HepG2 (cell line): ENCODE measurements around the gene CAPZA2. TPM values are rescaled to one million over a fixed set of nuclear protein-coding genes. Genes with fewer than 3 reads are reported as not detected.
A peak's percentile ranks its signal among the peaks of the same experiment; 100 is the strongest.

Experiments used
- BRF2 ChIP-seq: sonication (generic); formaldehyde crosslinking; IDR thresholded peaks from 2 replicates; pipeline ENCODE4 v1.8.1; 2022; ENCODE audit warnings: mild to moderate bottlenecking, missing genetic modification reagents
- FOXP1 ChIP-seq, 2 experiments: fragments of 450-650 bp in 1 of 2; IDR thresholded peaks; 2 replicates each; pipeline ENCODE4 v1.6.1; 2017 to 2018; ENCODE audit warnings: antibody characterized with exemption in 1 of 2
- GFI1 ChIP-seq: sonication (generic); formaldehyde crosslinking; IDR thresholded peaks from 2 replicates; pipeline ENCODE4 v1.5.0; 2020; ENCODE audit warnings: missing genetic modification reagents, mild to moderate bottlenecking, borderline replicate concordance
- HNF4G ChIP-seq, 2 experiments: sonication (generic) in 1 of 2; formaldehyde crosslinking in 1 of 2; IDR thresholded peaks; 2 replicates each; pipeline versions ENCODE4 v1.4.0 to v1.6.1; 2011 to 2020; ENCODE audit warnings: borderline replicate concordance in 2 of 2, low read depth in 2 of 2, mild to moderate bottlenecking in 2 of 2, low read length in 1 of 2, missing genetic modification reagents in 1 of 2, moderate library complexity in 1 of 2
- KAT8 ChIP-seq: IDR thresholded peaks from 2 replicates; pipeline ENCODE4 v1.6.1; 2016; ENCODE audit warnings: missing genetic modification reagents, missing compliant biosample characterization
- MBNL3 ChIP-seq: fragments of 250-450 bp; sonication (Bioruptor Pico); conservative IDR thresholded peaks from 2 replicates; pipeline ENCODE4 v1.8.0; 2022; ENCODE audit warnings: mild to moderate bottlenecking, inconsistent platforms
- RAD51 ChIP-seq: fragments of 450-650 bp; IDR thresholded peaks from 2 replicates; pipeline ENCODE4 v1.6.1; 2016; ENCODE audit warnings: borderline replicate concordance
- RXRB ChIP-seq: IDR thresholded peaks from 2 replicates; pipeline ENCODE4 v1.6.1; 2016; ENCODE audit warnings: borderline replicate concordance, missing genetic modification reagents, missing compliant biosample characterization
- SKIL ChIP-seq: sonication (generic); formaldehyde crosslinking; IDR thresholded peaks from 2 replicates; pipeline ENCODE4 v1.8.0; 2022; ENCODE audit warnings: missing genetic modification reagents, mild to moderate bottlenecking, moderate library complexity, borderline replicate concordance
- SNAPC2 ChIP-seq: sonication (generic); formaldehyde crosslinking; IDR thresholded peaks from 2 replicates; pipeline ENCODE4 v1.8.1; 2022; ENCODE audit warnings: mild to moderate bottlenecking, missing genetic modification reagents
- ZBTB26 ChIP-seq: IDR thresholded peaks from 2 replicates; pipeline ENCODE4 v1.6.1; 2016; ENCODE audit warnings: missing compliant biosample characterization, missing genetic modification reagents, borderline replicate concordance
- ZNF556 ChIP-seq: sonication (generic); formaldehyde crosslinking; IDR thresholded peaks from 2 replicates; pipeline ENCODE4 v1.4.0; 2020; ENCODE audit warnings: mild to moderate bottlenecking, missing genetic modification reagents, borderline replicate concordance
- ZNF616 ChIP-seq: sonication (generic); formaldehyde crosslinking; IDR thresholded peaks from 2 replicates; pipeline ENCODE4 v1.5.0; 2020; ENCODE audit warnings: low read depth, mild to moderate bottlenecking, missing genetic modification reagents
- ZXDC ChIP-seq: sonication (generic); formaldehyde crosslinking; IDR thresholded peaks from 2 replicates; pipeline ENCODE4 v1.5.0; 2020; ENCODE audit warnings: mild to moderate bottlenecking, missing genetic modification reagents
- polyA plus RNA-seq, 8 experiments: library from polyadenylated mRNA; depleted of rRNA in 3 of 8; stranded (reverse) in 7 of 8; unstranded in 1 of 8; fragments of >200 nt; fragmentation: Illumina TruSeq in 4 of 8; extraction: Trizol in 4 of 8; gene quantifications; 2 replicates each; pipeline versions ENCODE4 v1.2.1 to v1.2.3, GENCODE V29; 2011 to 2016; ENCODE audit warnings: low read depth in 4 of 8, missing spikeins in 1 of 8, mixed read lengths in 1 of 8; ENCODE audit not compliant: insufficient read depth in 1 of 8
- total RNA-seq, 5 experiments: library from RNA; depleted of rRNA; stranded (reverse); fragments of >200 nt; fragmentation: Illumina TruSeq; extraction: Trizol; gene quantifications; 2 replicates each; pipeline ENCODE4 v1.2.3, GENCODE V29; 2016; ENCODE audit warnings: low read depth in 1 of 5
- TF ChIP-seq, protein P1 (sequence below): fragments of 450-650 bp; IDR thresholded peaks from 2 replicates; pipeline ENCODE4 v1.6.1; 2016
- TF ChIP-seq, protein P2 (sequence below): sonication (generic); formaldehyde crosslinking; IDR thresholded peaks from 2 replicates; pipeline ENCODE4 v1.9.0; 2021; ENCODE audit warnings: missing genetic modification reagents, mild to moderate bottlenecking, borderline replicate concordance

The CAPZA2 gene
- total and polyA plus RNA-seq, 2 of the 13 experiments (the other 11 are each of a cell fraction or from before 2014, with no cell fraction given), result 38.4 to 199 TPM

DNA sequence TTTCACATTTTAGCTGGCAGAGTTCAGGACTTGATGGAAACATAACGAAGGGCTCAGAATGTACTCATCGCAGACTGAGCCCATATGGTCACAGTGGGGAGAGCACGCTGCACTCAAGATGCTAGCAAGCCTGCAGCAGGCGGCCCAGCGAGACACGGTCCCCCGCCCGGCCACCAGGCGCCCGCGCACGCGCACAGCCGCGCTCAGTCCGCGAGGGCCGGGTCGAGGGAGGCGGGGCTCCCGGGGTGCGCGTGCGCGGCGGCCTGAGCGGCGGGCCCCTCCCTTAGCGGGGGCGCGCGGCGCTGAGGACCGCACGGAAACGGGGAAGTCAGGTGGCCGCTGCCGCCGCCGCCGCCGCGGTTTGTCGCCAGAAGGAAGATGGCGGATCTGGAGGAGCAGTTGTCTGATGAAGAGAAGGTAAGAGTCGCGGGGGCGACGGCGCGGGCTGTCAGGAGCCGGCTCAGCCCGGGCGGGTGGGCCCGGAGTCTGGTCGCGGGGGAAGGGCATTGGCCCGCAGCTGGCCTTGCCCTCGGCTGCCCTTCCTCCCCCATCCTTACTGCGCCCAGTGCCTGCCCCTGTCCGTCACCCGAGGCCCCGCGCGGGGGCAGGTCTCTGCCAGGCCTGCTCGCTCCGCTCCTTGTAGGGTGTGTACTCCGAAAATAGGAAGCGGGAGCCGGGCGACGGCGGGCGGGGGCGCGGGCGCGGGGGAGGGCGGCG is at the start of gene CAPZA2 (continued):
- TF ChIP-seq, protein P1, sequence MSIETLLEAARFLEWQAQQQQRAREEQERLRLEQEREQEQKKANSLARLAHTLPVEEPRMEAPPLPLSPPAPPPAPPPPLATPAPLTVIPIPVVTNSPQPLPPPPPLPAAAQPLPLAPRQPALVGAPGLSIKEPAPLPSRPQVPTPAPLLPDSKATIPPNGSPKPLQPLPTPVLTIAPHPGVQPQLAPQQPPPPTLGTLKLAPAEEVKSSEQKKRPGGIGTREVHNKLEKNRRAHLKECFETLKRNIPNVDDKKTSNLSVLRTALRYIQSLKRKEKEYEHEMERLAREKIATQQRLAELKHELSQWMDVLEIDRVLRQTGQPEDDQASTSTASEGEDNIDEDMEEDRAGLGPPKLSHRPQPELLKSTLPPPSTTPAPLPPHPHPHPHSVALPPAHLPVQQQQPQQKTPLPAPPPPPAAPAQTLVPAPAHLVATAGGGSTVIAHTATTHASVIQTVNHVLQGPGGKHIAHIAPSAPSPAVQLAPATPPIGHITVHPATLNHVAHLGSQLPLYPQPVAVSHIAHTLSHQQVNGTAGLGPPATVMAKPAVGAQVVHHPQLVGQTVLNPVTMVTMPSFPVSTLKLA, result no peak
- TF ChIP-seq ZBTB26 (no peak), SNAPC2 (CRISPR knock-in tag) (0 out of 2 replicates have a peak, but pooled peaks have one; percentile 53), RXRB (CRISPR knock-in tag) (peak; percentile 62; the same call in 1 of the 2 replicates), RAD51 (no peak), BRF2 (CRISPR knock-in tag) (peak; percentile 74; the same call in 1 of the 2 replicates), ZNF556 (CRISPR knock-in tag) (no peak), HNF4G (IDR thresholded peaks at IDR 0.05; ENCODE audit: borderline replicate concordance, low read depth, low read length) (no peak), HNF4G (CRISPR knock-in tag; IDR thresholded peaks at IDR 0.05; ENCODE audit: borderline replicate concordance, low read depth) (0 out of 2 replicates have a peak, but pooled peaks have one; percentile 16), KAT8 (CRISPR knock-in tag) (peak; percentile 83), GFI1 (CRISPR knock-in tag) (peak; percentile 25; the same call in 1 of the 2 replicates), FOXP1 (IDR thresholded peaks at IDR 0.05) (no peak), FOXP1 (CRISPR knock-in tag; IDR thresholded peaks at IDR 0.05) (no peak), MBNL3 (CRISPR knock-in tag) (no peak), ZNF616 (CRISPR knock-in tag) (no peak), ZXDC (CRISPR knock-in tag) (peak; percentile 82; the same call in 1 of the 2 replicates), SKIL (CRISPR knock-in tag) (no peak)
- TF ChIP-seq, protein P2, sequence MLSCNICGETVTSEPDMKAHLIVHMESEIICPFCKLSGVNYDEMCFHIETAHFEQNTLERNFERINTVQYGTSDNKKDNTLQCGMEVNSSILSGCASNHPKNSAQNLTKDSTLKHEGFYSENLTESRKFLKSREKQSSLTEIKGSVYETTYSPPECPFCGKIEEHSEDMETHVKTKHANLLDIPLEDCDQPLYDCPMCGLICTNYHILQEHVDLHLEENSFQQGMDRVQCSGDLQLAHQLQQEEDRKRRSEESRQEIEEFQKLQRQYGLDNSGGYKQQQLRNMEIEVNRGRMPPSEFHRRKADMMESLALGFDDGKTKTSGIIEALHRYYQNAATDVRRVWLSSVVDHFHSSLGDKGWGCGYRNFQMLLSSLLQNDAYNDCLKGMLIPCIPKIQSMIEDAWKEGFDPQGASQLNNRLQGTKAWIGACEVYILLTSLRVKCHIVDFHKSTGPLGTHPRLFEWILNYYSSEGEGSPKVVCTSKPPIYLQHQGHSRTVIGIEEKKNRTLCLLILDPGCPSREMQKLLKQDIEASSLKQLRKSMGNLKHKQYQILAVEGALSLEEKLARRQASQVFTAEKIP (CRISPR knock-in tag), result no peak
